ENCODE results near the gene FAM83F. TPM values are rescaled to one million over a fixed set of nuclear protein-coding genes. Genes with fewer than 3 reads are reported as not detected.

FAM83F gene
- total RNA-seq, 1 donor from 2014 or later, result 1.1 TPM

GRCh38 chr22:40001800-40002577 is 7.2 kb downstream of the FAM83F start:
- H3K4me3 Mint-ChIP-seq (ENCODE audit: unreplicated experiment), result peak overlapping the region; percentile 46

GRCh38 chr22:40002935-40003715 is 8.4 kb downstream of the FAM83F start:
- H3K4me3 Mint-ChIP-seq (ENCODE audit: unreplicated experiment), result no peak overlapping the region
- H3K27ac Mint-ChIP-seq (ENCODE audit: unreplicated experiment), result no peak overlapping the region
- no peak for TF ChIP-seq CTCF (IDR thresholded peaks at IDR 0.05; ENCODE audit: partially characterized antibody, unreplicated experiment)

More at GRCh38 chr22:40001800-40002577, 7.2 kb downstream of the FAM83F start:
- H3K27ac Mint-ChIP-seq (ENCODE audit: unreplicated experiment), result peak overlapping the region; percentile 57
- no peak for TF ChIP-seq CTCF (IDR thresholded peaks at IDR 0.05; ENCODE audit: partially characterized antibody, unreplicated experiment)
- peaks cover 63% of the 10 kb centered on the region for H3K4me1 Mint-ChIP-seq (ENCODE audit: low read depth, unreplicated experiment)
- H3K9me3 Mint-ChIP-seq (ENCODE audit: unreplicated experiment), result peaks cover 2% of the 10 kb centered on the region
- H3K27me3 Mint-ChIP-seq (ENCODE audit: unreplicated experiment), result peaks cover 11% of the 10 kb centered on the region
- no peaks in the 10 kb centered on the region for H3K36me3 Mint-ChIP-seq (ENCODE audit: unreplicated experiment)
- no peak for DNase-seq

GRCh38 chr22:40004836-40005235 is 10.1 kb downstream of the FAM83F start:
- no peak for DNase-seq
- H3K27ac Mint-ChIP-seq (ENCODE audit: unreplicated experiment), result peak overlapping the region; percentile 56
- H3K4me3 Mint-ChIP-seq (ENCODE audit: unreplicated experiment), result peak overlapping the region; percentile 5
- peaks cover 4% of the 10 kb centered on the region for H3K9me3 Mint-ChIP-seq (ENCODE audit: unreplicated experiment)
- H3K4me1 Mint-ChIP-seq (ENCODE audit: low read depth, unreplicated experiment), result peaks cover 48% of the 10 kb centered on the region
- H3K27me3 Mint-ChIP-seq (ENCODE audit: unreplicated experiment), result peaks cover 12% of the 10 kb centered on the region
- no peak for TF ChIP-seq CTCF (IDR thresholded peaks at IDR 0.05; ENCODE audit: partially characterized antibody, unreplicated experiment)
- no peaks in the 10 kb centered on the region for H3K36me3 Mint-ChIP-seq (ENCODE audit: unreplicated experiment)

More at GRCh38 chr22:40002935-40003715, 8.4 kb downstream of the FAM83F start:
- H3K4me1 Mint-ChIP-seq (ENCODE audit: low read depth, unreplicated experiment), result peaks cover 53% of the 10 kb centered on the region
- DNase-seq, result no peak
- no peaks in the 10 kb centered on the region for H3K36me3 Mint-ChIP-seq (ENCODE audit: unreplicated experiment)
- peaks cover 11% of the 10 kb centered on the region for H3K27me3 Mint-ChIP-seq (ENCODE audit: unreplicated experiment)
- peaks cover 2% of the 10 kb centered on the region for H3K9me3 Mint-ChIP-seq (ENCODE audit: unreplicated experiment)

GRCh38 chr22:40006641-40007040 is 11.9 kb downstream of the FAM83F start:
- TF ChIP-seq CTCF (IDR thresholded peaks at IDR 0.05; ENCODE audit: partially characterized antibody, unreplicated experiment), result no peak
- Mint-ChIP-seq H3K9me3 (ENCODE audit: unreplicated experiment) (peaks cover 3% of the 10 kb centered on the region), H3K4me3 (ENCODE audit: unreplicated experiment) (no peak overlapping the region), H3K27ac (ENCODE audit: unreplicated experiment) (peak overlapping the region; percentile 52), H3K27me3 (ENCODE audit: unreplicated experiment) (peaks cover 12% of the 10 kb centered on the region), H3K36me3 (ENCODE audit: unreplicated experiment) (no peaks in the 10 kb centered on the region), H3K4me1 (ENCODE audit: low read depth, unreplicated experiment) (peaks cover 50% of the 10 kb centered on the region)
- no peak for DNase-seq
